T-helper 1 cell (primary cell): ENCODE measurements around the gene TMEM240.
A peak's percentile ranks its signal among the peaks of the same experiment; 100 is the strongest.
"Not testable (repeated sequence)": the region's sequence is repeated elsewhere in the genome, so short reads cannot be mapped to it uniquely, and the experiment has no call there.

ENCODE experiments used
- DNase-seq, 5 donors: peaks; one replicate each; pipeline ENCODE4 v3.0.0-alpha.2; 2012 to 2020
- total RNA-seq, 4 donors: gene quantifications; one replicate each; lab custom pipeline; 2026; lab: John Stamatoyannopoulos, UW

The TMEM240 gene
- 0 to 0.23 (median 0) reads per million in 4 donors for total RNA-seq

DNA sequence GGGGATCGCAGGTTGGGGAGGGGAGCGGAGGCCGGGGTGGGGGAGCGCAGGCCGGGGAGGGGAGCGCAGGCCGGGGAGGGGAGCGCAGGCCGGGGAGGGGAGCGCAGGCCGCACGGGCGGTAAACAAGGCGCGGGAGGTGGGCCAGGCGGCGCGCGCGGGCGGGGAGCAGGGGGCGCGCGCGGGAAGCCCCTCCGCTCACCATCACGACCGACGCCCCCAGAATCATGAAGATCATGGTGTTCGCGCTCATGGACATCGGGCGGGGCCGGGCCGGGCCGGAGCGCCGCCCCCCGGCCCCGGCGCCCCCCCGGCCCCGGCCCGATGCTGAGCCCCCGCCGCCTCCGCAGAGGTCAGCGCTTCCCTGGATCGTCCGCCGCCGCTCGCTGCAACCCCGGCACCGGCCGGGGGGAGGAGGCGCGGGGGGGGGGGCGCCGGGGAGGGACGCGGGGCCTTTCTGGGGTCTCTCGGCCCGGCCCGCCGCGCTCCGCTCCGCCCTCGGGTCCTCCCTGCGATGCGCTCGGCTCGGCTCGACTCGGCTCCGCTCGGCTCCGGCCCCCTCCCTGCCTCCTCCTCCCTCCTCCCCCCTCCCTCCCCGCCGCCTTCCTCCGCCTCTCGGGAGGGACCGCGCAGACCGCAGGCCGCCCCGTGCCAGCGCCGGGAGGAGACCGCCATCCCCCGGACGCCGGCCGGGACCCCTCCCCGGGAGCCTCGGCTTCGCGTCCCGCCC is at the start of gene TMEM240:
TMEM240 (minus strand) TSS at position 535 of the 728 bp plus-strand sequence; CDS start at position 257, 278 bp downstream.
- DNase-seq = peak in 3 of 5 donors; percentile 25 to 49 (median 43)

DNA sequence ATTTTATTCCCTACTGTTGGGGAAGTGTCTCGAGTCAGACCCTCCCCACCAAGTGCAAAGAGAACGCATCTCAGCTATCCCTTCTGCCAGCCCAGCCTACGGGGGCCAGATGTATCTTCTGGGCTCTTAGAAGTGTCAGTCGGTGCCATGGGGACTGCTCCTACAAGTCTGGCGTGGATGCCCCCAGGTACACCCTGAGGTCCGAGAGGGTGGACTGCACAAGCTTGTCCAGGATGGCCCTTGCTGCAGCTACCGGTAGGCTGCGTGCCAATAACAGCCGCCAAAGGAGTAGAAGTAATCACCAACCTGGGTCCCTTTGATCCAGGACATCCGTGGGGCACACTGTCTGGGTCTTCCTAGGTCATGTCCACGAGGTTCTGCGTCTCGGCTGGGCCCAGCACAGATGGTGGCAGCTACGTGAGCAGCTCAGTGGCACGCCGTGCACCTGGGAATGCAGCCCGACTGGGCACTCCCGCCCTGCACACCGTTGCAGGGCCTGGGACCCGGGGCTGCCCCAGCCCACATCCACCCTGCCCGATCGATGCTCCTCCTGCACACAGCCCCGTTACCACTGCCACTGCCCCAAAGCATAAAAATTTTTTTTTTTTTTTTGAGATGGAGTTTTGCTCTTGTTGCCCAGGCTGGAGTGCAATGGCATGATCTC is 43.1 kb upstream of the TMEM240 start:
- no peak for DNase-seq

DNA sequence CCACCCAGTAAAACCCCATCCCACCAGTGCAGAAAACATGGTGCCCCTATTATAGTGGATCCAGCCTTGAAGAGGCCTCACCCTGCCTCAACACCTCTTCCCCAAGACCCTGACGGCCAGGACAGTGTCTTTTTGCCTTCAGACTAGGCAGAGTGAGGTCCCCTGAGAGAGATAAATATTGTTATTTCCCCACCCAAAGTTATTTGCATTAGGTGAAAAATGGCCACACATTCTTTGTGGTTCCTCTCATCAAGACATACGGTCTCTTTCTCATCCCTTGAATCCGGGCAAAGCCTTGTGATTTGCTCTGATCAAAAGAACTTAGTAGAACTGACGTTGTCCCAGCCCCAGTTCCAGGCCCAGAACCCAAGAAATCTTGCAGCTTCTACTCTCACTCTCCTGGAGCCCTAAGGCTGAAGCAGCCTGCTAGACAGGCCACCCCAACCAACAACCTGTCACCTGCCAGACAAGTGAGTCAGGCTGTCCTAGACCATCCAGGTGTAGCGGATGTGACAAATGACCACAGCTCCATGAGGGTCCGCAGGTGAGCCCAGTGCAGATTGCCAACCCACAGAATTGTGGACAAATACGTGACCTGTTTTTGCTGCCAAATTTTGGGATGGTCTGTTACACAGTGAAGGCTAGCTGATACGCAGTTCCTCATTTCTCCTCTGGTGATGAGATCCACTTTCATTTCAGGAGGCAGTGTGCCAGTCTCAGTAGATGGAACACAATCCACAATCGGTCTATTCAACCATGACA is 42.3 kb upstream of the TMEM240 start:
- no peak for DNase-seq

DNA sequence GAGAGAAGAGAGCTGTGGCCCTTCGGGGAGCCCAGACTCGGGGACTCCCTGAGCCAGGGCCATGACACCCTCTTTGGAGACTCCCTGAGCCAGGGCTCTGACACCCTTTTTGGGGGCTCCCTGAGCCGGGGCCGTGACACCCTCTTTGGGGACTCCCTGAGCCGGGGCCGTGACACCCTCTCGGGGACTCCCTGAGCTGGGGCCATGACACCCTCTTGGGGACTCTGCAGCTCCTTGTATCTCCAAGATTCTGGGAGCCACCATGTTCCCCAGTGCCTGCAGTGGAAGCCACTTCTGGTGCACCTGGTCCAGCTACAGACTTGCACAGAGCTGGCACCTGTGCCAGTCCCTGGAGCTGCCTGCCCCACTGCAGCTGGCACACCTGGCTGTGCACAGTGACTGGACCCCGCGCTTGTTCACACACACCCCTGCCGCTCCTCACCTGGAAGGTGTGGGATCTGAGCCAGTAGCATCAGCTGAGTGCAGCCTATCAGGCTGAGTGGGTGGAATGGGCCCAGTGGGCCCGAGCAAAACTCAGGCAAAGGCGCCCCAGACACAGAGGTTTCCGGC is 38.0 kb upstream of the TMEM240 start:
- no peak for DNase-seq

DNA sequence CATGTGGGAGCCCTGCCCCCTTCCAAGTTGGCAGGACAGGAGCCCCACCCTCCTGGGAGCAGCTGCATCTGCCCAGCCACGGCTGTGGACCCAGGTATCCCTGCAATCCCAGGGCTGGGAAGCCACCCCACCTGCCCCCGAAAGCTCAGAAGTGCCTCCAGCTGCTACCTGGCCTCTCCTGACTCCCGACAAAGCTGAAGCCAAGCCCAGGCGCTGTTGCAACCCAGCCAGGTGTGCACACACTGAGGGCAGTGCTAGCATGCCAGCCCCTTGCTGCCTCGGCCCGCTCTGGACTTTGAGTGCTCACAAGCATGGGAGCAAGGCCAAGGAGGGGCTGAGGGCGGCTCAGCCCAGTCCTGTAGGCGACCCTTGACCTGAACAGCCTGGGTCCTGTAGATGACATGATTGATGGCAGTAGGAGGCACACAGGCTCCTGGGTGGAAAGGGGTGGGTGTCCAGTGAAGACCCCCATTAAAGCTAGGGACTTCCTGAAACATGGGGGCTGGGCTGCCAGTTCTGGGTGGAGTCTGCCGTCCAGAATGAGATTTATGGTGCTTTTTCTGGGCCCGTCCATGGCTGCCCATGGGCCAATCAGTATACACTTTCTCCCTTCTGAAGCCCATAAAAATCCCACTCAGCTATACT is 37.1 kb upstream of the TMEM240 start:
- DNase-seq = no peak

DNA sequence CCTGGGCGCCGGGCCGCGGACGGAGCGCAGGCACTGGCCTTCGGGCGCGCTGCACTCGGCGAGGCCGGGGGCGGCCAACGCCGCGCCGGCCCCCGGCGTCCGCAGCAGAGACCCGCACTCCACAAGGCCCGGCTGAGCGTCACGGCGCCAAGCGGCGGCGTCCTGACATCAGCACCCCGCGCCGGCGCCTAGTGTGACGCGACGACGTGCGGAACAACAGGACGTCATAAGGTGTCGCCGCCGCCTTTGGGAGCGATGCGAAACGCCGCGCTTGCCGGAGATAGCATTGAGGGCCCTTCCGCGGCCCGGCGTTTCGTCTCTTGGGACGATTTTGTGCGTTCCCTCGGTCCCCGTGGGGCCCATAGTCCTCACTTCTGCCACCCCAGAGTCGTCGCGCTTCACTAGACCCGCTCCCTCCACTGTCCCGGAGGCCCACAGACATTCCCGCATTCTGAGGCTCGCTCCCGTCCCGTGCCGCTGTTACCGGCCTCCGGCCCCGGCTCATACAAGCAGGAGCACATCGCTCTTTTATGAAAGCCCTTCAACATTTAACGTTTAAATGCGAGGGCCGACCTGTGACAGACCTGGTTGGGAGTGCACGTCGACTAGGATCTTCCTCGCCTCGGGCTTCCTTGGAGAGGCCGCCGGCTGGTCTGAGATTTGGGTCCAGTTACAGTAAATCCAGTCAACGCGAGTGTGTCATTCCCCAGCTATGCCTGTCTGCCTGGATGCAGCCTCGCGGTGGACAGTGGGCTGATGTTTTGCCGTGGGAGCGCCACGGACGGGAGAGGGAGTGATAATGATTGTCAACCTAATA is 34.5 kb upstream of the TMEM240 start, which contains the start of gene SSU72:
SSU72 (minus strand) TSS at position 143 of the 817 bp plus-strand sequence. CDS start 306 bp downstream, outside the sequence.
- peak; percentile 84 to 95 (median 91) for DNase-seq

DNA sequence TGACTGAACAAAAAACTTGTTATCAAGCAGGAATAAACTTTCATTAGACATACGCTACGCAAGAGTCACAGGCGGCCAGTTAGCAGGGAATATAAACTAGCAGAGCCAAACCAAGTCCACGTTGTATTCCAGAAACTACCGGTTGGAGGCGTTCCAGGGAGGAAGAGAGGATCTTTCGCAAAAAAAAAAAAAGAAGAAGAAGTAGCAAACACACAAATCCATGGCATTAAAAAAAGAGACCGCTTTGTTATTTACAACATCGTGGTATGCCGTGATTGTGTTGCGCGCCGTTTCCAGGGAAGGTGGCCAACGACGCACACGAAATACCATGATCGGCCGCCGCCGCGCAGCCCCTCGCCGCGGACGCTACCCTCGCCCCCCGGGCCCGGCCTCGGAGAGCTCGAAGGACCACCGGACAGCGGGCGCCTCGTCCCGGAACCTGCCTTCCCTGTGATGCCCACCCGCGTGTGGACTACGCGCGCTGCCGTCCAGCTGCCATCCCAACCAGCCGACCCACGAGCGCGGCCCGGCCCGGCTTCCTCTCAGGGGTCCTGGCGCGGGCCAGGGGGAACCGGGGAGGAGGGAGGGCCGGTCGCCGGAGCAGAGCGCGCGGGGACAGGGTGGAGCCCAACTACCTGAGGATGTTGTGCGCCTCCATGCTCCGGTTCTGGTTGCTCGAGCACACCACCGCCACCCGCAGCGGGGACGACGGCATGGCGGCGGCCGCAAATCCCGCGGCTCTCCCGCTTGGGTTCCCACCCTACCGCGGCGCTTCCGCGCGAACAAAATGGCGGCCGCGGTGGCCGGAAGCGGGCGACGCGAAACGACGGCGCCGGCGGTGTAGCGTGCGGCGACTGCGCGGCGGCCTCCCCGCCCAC is 33.7 kb upstream of the TMEM240 start:
- DNase-seq = peak in 4 of 5 donors; percentile 50 to 76 (median 66)

DNA sequence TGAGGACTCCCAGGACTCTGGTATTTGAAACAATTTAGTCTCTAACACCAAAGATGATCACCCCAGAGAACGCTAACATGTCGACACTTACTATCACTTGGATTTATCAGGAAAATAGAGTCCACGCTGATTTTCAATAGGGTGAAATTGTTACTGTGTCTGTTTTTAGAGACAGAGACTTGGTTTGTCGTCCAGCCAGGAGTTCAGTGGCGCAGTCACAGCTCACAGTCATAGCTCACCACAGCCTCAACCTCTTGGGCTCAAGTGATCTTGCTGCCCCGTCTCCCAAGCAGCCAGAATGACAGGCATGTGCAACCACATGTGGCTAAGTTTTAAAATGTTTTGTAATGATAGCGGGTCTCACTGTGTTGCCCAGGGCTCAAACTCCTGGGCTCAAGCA is 28.9 kb upstream of the TMEM240 start:
- DNase-seq = no peak

DNA sequence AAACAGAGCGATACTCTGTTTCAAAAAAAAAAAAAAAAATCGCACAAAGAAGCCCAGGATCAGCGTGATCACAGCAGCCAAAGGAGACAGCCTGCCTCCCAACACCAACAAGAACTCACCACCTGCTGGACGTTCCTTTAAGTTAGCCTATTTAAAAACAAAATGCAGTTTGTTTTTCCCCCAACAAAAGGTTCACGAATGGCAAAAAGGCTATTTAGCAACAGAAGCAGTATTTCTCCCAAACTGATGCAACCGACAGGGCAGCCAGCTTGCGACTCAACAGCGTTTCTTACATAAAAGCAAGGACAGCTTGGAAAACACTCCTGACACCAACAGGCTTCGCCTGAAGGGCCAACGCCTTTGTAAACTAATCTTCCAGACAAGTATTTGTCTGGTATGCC is 27.5 kb upstream of the TMEM240 start:
- no peak for DNase-seq

DNA sequence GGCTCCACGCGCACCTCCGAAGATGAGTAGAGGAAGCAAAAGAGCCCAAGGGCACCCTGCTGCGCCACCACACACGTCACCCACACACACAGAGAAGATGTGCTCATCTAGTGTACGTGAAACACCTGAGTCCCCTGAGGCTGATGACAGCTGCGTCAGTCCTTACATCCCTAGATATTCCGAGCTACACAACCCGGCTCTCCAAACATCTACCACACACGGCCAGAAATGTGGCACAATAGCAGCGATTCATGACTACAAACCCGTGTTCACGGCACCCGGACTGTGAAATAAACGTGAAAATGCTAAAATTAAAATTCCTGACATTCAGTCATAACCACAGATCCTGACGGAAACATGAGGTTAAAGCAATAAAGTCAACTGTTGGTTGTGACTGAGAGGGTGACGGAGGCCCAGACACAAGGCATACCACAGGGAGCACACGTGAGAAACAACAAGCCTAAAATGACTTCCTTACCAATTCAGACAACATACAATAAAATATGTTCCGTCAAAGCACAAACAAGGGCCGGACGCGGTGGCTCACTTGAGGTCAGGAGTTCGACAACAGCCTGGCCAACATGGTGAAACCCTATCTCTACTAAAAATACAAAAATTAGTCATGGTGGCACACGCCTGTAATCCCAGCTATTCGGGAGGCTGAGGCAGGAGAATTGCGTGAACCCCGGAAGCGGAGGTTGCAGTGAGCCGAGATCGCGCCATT is 26.9 kb upstream of the TMEM240 start:
- DNase-seq = no peak

DNA sequence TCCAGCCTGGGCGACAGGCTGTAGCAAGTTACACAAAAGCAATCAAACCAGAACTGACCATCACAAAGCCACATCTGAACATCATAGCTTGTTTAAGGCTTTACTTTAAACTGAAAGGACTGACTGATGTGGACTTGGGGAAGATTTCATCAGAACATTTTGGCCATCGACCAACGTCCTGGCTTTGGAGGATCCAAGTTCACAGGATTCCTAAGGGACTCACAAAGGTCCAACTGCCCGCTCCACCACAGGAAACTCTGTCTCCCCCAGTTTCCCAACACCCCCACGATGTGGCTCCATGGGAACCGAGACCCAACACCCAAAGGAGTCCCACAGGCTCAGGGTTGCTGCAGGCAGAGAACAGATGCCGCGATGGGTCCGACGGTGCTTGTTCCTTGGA is 24.9 kb upstream of the TMEM240 start:
- DNase-seq = no peak

DNA sequence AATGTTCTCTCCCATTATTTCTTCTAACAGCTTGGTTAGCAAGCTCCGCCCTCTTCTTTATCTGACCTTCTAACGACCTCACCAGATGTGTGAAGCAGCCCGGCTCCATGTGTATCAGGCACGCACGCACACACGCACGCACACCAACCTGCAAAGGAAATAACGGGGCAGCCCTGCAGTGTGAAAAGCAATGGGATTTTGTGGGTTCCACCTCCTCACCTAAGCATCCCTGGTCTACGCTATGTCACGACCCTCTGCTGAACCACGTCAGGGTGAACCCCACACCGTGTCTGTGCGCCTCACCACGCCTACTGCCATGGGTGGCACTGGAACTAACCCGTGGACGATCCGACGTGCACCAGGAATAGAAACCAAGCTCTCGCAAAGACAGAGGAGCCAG is 23.8 kb upstream of the TMEM240 start:
- DNase-seq = no peak

DNA sequence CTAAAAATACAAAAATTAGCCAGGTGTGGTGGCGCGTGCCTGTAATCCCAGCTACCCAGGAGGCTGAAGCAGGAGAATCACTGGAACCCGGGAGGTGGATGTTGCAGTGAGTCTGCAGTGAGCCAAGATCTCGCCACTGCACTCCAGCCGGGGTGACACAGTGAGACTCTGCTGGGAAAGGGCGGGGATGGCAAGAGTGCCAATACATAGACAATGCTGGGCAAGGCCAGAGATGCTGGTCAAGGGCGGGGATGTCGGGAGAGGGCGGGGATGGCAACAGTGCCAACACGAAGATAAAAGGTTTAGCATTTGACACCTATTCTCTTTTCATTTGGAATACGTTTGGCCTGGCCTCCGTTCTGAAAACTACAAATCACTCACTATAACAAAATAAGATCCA is 23.3 kb upstream of the TMEM240 start:
- no peak for DNase-seq

DNA sequence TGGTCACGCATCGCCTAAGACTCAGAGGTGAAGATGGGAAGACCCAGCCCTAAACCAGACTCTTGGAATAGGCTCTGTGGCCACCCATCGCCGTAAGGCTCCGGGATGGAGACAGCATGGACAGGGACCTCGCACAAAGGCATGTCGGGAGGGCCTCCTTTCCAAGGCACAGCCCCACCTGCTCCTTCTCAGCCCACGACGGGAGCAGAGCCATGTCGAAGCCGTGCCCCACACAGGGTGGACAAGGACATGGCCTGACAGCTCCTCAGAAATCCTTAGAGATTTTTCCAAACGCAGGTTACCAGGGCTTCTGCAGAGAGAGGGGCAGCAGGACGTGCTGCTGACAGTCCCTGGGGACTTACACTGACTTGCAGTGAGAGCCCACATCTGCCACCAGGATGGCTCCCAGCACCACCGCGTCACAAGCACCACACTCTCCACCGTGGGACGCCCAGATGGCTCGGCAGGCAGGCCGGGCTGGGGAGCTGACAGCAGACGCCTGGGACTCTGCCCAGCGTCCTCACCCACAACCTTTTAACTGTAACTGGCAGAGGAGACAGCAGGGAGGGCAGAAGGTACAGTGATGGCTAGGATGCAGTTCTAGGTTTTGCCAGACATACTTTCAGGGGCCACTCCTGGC is 22.3 kb upstream of the TMEM240 start:
- DNase-seq = no peak

DNA sequence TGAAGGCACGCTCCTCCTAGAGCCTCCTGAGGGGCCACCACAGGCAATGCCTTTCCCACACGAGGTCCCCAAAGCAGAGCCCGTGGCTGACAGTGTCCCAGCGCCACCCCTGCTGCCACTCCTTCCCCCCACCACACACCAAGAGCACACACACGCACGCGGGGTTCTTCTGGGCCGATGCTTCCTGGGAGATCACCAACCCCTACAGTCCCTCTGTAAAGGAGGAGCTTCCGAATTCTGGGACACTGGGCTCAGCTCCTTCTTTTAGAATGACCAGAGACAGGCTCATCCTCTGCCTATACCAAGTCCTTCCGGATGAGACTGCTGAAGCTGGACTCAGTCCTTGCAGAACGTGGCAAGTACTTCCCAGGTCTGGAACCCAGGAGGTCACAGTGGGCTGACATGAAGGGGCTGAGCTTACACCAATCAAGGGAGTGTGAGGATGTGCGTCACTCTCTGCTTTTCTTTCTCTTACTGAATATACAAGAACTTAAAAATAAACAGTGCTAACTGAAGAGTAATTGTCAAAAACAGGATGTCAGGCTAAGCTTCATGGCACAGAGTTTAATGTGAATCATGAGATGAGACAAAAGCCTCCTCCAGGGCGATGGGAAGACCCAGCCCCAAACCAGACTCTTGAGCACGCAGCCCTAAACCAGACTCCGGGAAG is 21.5 kb upstream of the TMEM240 start:
- DNase-seq = no peak

DNA sequence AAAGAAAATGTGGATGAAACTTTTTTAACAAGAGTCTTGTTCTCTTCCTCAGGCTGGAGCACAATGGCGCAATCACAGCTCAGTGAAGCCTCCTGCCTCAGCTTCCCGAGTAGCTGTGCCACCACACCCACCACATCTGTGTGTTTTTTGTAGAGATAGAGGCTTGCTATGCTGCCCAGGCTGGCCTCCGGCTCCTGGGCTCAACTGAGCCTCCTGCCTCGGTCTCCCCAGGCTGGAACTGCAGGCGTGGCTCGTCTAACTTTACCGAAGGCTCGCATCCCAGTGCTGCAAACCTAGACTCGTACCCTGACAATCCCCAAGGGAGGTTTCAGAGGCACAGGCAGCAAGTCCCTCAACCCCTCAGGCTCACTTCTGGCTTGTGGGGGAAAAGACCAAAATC is 19.8 kb upstream of the TMEM240 start:
- DNase-seq = no peak

DNA sequence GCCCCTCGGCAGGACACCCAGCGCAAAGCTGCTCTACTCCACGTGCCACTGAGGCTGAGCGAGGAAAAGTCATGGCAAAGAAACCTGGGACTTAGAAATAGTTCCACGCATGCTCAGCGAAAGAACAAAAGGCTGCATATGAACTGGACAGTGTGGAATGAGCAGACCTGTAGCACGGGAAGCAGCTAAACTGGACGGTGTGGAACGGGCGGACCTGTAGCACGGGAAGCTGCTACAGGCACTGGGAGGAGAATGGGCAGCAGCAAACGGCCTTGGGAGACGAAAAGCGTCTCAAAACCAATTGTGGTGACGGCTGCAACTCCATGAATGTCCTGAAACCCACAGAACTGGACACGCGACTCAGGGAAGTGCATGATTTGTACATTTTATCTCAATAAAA is 18.6 kb upstream of the TMEM240 start:
- DNase-seq = no peak

DNA sequence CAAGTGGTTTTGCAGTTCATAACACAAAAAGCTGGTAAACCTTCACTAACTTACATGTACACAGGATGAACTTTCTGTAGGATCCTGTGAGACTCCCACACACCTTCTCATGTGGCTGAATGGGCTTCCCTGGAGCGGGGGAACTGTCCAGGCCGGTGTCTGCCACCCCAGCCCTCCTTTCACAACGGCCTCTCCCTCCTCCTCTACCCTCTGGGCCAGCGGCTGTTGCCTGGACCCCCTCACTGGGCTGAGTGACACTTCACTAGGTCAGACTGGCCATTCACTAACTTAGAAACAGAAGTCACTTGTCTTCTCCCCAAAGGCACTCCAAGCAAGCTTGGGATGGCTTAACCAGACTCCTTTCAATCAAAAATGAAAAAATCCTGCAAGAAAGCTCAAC is 18.2 kb upstream of the TMEM240 start:
- no peak for DNase-seq

DNA sequence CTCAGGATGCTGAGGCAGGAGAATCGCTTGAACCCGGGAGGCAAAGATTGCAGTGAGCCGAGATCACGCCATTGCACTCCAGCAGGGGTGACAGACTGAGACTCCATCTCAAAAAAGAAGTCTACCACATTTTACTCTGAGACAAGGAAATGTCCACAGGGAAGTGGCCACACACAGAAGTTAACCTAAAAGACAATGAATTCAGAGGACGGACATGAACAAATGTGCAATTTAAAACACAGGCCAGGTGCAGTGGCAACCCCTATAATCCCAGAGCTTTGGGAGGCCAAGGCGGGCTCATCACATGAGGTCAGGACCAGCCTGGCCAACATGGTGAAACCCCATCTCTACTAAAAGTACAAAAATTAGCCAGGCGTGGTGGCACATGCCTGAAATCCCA is 17.3 kb upstream of the TMEM240 start:
- DNase-seq = not testable (repeated sequence)
